ENCODE results near the gene SNTG2.

SNTG2 gene

GRCh38 chr2:1192121-1192520 is 241.5 kb downstream of the SNTG2 start:
- H3K4me3 Mint-ChIP-seq = no peak overlapping the region
- H3K27ac Mint-ChIP-seq = no peak overlapping the region
- no peaks in the 10 kb centered on the region for H3K36me3 Mint-ChIP-seq (ENCODE audit: low read depth)
- no peaks in the 10 kb centered on the region for H3K4me1 Mint-ChIP-seq
- peaks cover 14% of the 10 kb centered on the region for H3K9me3 Mint-ChIP-seq
- no peaks in the 10 kb centered on the region for H3K27me3 Mint-ChIP-seq (ENCODE audit: low read depth)
- no peak for TF ChIP-seq CTCF (IDR thresholded peaks at IDR 0.05; ENCODE audit: unreplicated experiment in 3 of 3)

GRCh38 chr2:1193801-1194200 is 243.2 kb downstream of the SNTG2 start:
- Mint-ChIP-seq H3K27ac (no peak overlapping the region), H3K4me1 (no peaks in the 10 kb centered on the region), H3K36me3 (ENCODE audit: low read depth) (no peaks in the 10 kb centered on the region), H3K9me3 (peaks cover 20% of the 10 kb centered on the region), H3K4me3 (no peak overlapping the region), H3K27me3 (ENCODE audit: low read depth) (no peaks in the 10 kb centered on the region)
- no peak for TF ChIP-seq CTCF (IDR thresholded peaks at IDR 0.05; ENCODE audit: unreplicated experiment in 3 of 3)

GRCh38 chr2:1203772-1204171 is 253.1 kb downstream of the SNTG2 start:
- no peaks in the 10 kb centered on the region for H3K27me3 Mint-ChIP-seq (ENCODE audit: low read depth)
- no peak overlapping the region for H3K4me3 Mint-ChIP-seq
- no peak overlapping the region for H3K27ac Mint-ChIP-seq
- no peaks in the 10 kb centered on the region for H3K36me3 Mint-ChIP-seq (ENCODE audit: low read depth)
- H3K9me3 Mint-ChIP-seq = peaks cover 26% of the 10 kb centered on the region
- H3K4me1 Mint-ChIP-seq = peaks cover 4% of the 10 kb centered on the region
- no peak for TF ChIP-seq CTCF (IDR thresholded peaks at IDR 0.05; ENCODE audit: unreplicated experiment in 3 of 3)

GRCh38 chr2:1205853-1206252 is 255.2 kb downstream of the SNTG2 start:
- H3K27me3 Mint-ChIP-seq (ENCODE audit: low read depth) = peaks cover under 1% of the 10 kb centered on the region
- peaks cover under 1% of the 10 kb centered on the region for H3K36me3 Mint-ChIP-seq (ENCODE audit: low read depth)
- H3K27ac Mint-ChIP-seq = no peak overlapping the region
- H3K4me3 Mint-ChIP-seq = no peak overlapping the region
- peaks cover 15% of the 10 kb centered on the region for H3K9me3 Mint-ChIP-seq
- H3K4me1 Mint-ChIP-seq = peaks cover 4% of the 10 kb centered on the region
- no peak for TF ChIP-seq CTCF (IDR thresholded peaks at IDR 0.05; ENCODE audit: unreplicated experiment in 3 of 3)

GRCh38 chr2:1207962-1208510 is 257.4 kb downstream of the SNTG2 start:
- Mint-ChIP-seq H3K27me3 (ENCODE audit: low read depth) (peaks cover 5% of the 10 kb centered on the region), H3K9me3 (peaks cover 7% of the 10 kb centered on the region), H3K4me3 (no peak overlapping the region), H3K27ac (no peak overlapping the region), H3K4me1 (peaks cover 4% of the 10 kb centered on the region), H3K36me3 (ENCODE audit: low read depth) (peaks cover 8% of the 10 kb centered on the region)
- no peak for TF ChIP-seq CTCF (IDR thresholded peaks at IDR 0.05; ENCODE audit: unreplicated experiment in 3 of 3)

GRCh38 chr2:1208522-1208921 is 257.9 kb downstream of the SNTG2 start:
- no peak overlapping the region for H3K4me3 Mint-ChIP-seq
- no peak overlapping the region for H3K27ac Mint-ChIP-seq
- peaks cover 8% of the 10 kb centered on the region for H3K36me3 Mint-ChIP-seq (ENCODE audit: low read depth)
- H3K9me3 Mint-ChIP-seq = peaks cover 11% of the 10 kb centered on the region
- H3K27me3 Mint-ChIP-seq (ENCODE audit: low read depth) = peaks cover 5% of the 10 kb centered on the region
- TF ChIP-seq CTCF (IDR thresholded peaks at IDR 0.05; ENCODE audit: unreplicated experiment in 3 of 3) = no peak
- H3K4me1 Mint-ChIP-seq = peaks cover 4% of the 10 kb centered on the region

Measured in nephron (organoid).